ENCODE measurements around the gene SLC35B4.

Gene SLC35B4

GRCh38 chr7:134362587-134363483, 46.1 kb upstream of the SLC35B4 start:
- no peak overlapping the region for H3K27ac ChIP-seq (ENCODE audit: low read depth, low read length)
- no CpG with 5 or more reads among the region's 8 CpGs for WGBS (ENCODE audit: extremely low coverage, insufficient coverage, insufficient read length)
- H4K91ac ChIP-seq (ENCODE audit: low read depth, low read length) = no peak overlapping the region
- H2BK5ac ChIP-seq (ENCODE audit: low read depth, low read length, poor library complexity) = no peak overlapping the region
- DNase-seq = no peak
- H4K8ac ChIP-seq (ENCODE audit: low read depth, low read length) = no peak overlapping the region
- no peaks in the 10 kb centered on the region for H3K27me3 ChIP-seq (ENCODE audit: insufficient read depth, low read length)
- H3K79me2 ChIP-seq (ENCODE audit: control insufficient read depth, insufficient read depth, low read length, poor library complexity) = no peaks in the 10 kb centered on the region
- no peak overlapping the region for H3K14ac ChIP-seq (ENCODE audit: low read length)
- H3K9ac ChIP-seq (ENCODE audit: low read length) = no peak overlapping the region
- H3K4me2 ChIP-seq (ENCODE audit: low read length) = no peak overlapping the region
- H3K18ac ChIP-seq (ENCODE audit: low read length) = no peak overlapping the region
- no peaks in the 10 kb centered on the region for H3K4me1 ChIP-seq (ENCODE audit: control insufficient read depth in 1 of 2, insufficient read depth in 2 of 2, low read length in 2 of 2)
- H3K4me3 ChIP-seq (ENCODE audit: low read depth, low read length) = no peak overlapping the region
- H3K79me1 ChIP-seq (ENCODE audit: low read length) = no peaks in the 10 kb centered on the region
- H3K23ac ChIP-seq (ENCODE audit: low read length) = no peak overlapping the region
- H2AK5ac ChIP-seq (ENCODE audit: low read length) = no peak overlapping the region
- no peaks in the 10 kb centered on the region for H3K36me3 ChIP-seq (ENCODE audit: control insufficient read depth in 1 of 2, insufficient read depth in 2 of 2, low read length in 2 of 2)
- H2AFZ ChIP-seq (ENCODE audit: insufficient read depth, low read length, poor library complexity) = no peak overlapping the region
- no peak overlapping the region for H2BK120ac ChIP-seq (ENCODE audit: insufficient read depth, low read length, poor library complexity)
- no peaks in the 10 kb centered on the region for H3K9me3 ChIP-seq (ENCODE audit: insufficient read depth, low read depth, low read length)
- H3K4ac ChIP-seq (ENCODE audit: low read depth, low read length) = no peak overlapping the region
- H4K12ac ChIP-seq (ENCODE audit: low read depth, low read length) = no peak overlapping the region
- H2BK12ac ChIP-seq (ENCODE audit: low read length) = no peak overlapping the region

GRCh38 chr7:134359787-134360432, 43.2 kb upstream of the SLC35B4 start:
- H4K8ac ChIP-seq (ENCODE audit: low read depth, low read length) = no peak overlapping the region
- H4K91ac ChIP-seq (ENCODE audit: low read depth, low read length) = no peak overlapping the region
- no peak overlapping the region for H4K12ac ChIP-seq (ENCODE audit: low read depth, low read length)
- H3K4ac ChIP-seq (ENCODE audit: low read depth, low read length) = no peak overlapping the region
- no peak overlapping the region for H3K4me2 ChIP-seq (ENCODE audit: low read length)
- H2BK12ac ChIP-seq (ENCODE audit: low read length) = no peak overlapping the region
- no peak overlapping the region for H3K4me3 ChIP-seq (ENCODE audit: low read depth, low read length)
- H3K79me2 ChIP-seq (ENCODE audit: control insufficient read depth, insufficient read depth, low read length, poor library complexity) = no peaks in the 10 kb centered on the region
- no peak overlapping the region for H2BK5ac ChIP-seq (ENCODE audit: low read depth, low read length, poor library complexity)
- no peak overlapping the region for H3K14ac ChIP-seq (ENCODE audit: low read length)
- H2AK5ac ChIP-seq (ENCODE audit: low read length) = no peak overlapping the region
- no peak overlapping the region for H3K18ac ChIP-seq (ENCODE audit: low read length)
- H3K27ac ChIP-seq (ENCODE audit: low read depth, low read length) = no peak overlapping the region
- no peaks in the 10 kb centered on the region for H3K79me1 ChIP-seq (ENCODE audit: low read length)
- no CpG with 5 or more reads among the region's 5 CpGs for WGBS (ENCODE audit: extremely low coverage, insufficient coverage, insufficient read length)
- no peak overlapping the region for H2BK120ac ChIP-seq (ENCODE audit: insufficient read depth, low read length, poor library complexity)
- no peaks in the 10 kb centered on the region for H3K36me3 ChIP-seq (ENCODE audit: control insufficient read depth in 1 of 2, insufficient read depth in 2 of 2, low read length in 2 of 2)
- no peak overlapping the region for H3K9ac ChIP-seq (ENCODE audit: low read length)
- no peaks in the 10 kb centered on the region for H3K4me1 ChIP-seq (ENCODE audit: control insufficient read depth in 1 of 2, insufficient read depth in 2 of 2, low read length in 2 of 2)
- DNase-seq = no peak
- no peak overlapping the region for H3K23ac ChIP-seq (ENCODE audit: low read length)
- no peaks in the 10 kb centered on the region for H3K9me3 ChIP-seq (ENCODE audit: insufficient read depth, low read depth, low read length)
- no peaks in the 10 kb centered on the region for H3K27me3 ChIP-seq (ENCODE audit: insufficient read depth, low read length)
- H2AFZ ChIP-seq (ENCODE audit: insufficient read depth, low read length, poor library complexity) = no peak overlapping the region

- Histone ChIP-seq H3K9me3 (ENCODE audit: insufficient read depth, low read depth, low read length) (no peaks in the 10 kb centered on the region), H3K4ac (ENCODE audit: low read depth, low read length) (no peak overlapping the region), H4K12ac (ENCODE audit: low read depth, low read length) (no peak overlapping the region), H3K18ac (ENCODE audit: low read length) (no peak overlapping the region), H3K36me3 (ENCODE audit: control insufficient read depth in 1 of 2, insufficient read depth in 2 of 2, low read length in 2 of 2) (no peaks in the 10 kb centered on the region), H3K23ac (ENCODE audit: low read length) (no peak overlapping the region), H3K4me1 (ENCODE audit: control insufficient read depth in 1 of 2, insufficient read depth in 2 of 2, low read length in 2 of 2) (no peaks in the 10 kb centered on the region), H2BK12ac (ENCODE audit: low read length) (no peak overlapping the region), H3K27me3 (ENCODE audit: insufficient read depth, low read length) (no peaks in the 10 kb centered on the region), H3K9ac (ENCODE audit: low read length) (no peak overlapping the region), H3K27ac (ENCODE audit: low read depth, low read length) (no peak overlapping the region), H2BK120ac (ENCODE audit: insufficient read depth, low read length, poor library complexity) (no peak overlapping the region), H3K4me2 (ENCODE audit: low read length) (no peak overlapping the region), H3K4me3 (ENCODE audit: low read depth, low read length) (no peak overlapping the region), H2AK5ac (ENCODE audit: low read length) (no peak overlapping the region), H2AFZ (ENCODE audit: insufficient read depth, low read length, poor library complexity) (no peak overlapping the region), H3K14ac (ENCODE audit: low read length) (no peak overlapping the region), H2BK5ac (ENCODE audit: low read depth, low read length, poor library complexity) (no peak overlapping the region), H3K79me2 (ENCODE audit: control insufficient read depth, insufficient read depth, low read length, poor library complexity) (no peaks in the 10 kb centered on the region), H4K8ac (ENCODE audit: low read depth, low read length) (no peak overlapping the region), H4K91ac (ENCODE audit: low read depth, low read length) (no peak overlapping the region), H3K79me1 (ENCODE audit: low read length) (no peaks in the 10 kb centered on the region)
- DNase-seq = no peak
- no CpG with 5 or more reads among the region's 4 CpGs for WGBS (ENCODE audit: extremely low coverage, insufficient coverage, insufficient read length)
Measured at GRCh38 chr7:134357486-134357885, 40.8 kb upstream of the SLC35B4 start.

GRCh38 chr7:134356421-134356936, 39.7 kb upstream of the SLC35B4 start:
- Histone ChIP-seq H2BK5ac (ENCODE audit: low read depth, low read length, poor library complexity) (no peak overlapping the region), H4K8ac (ENCODE audit: low read depth, low read length) (no peak overlapping the region)

More at GRCh38 chr7:134356421-134356936, 39.7 kb upstream of the SLC35B4 start:
- Histone ChIP-seq H3K27me3 (ENCODE audit: insufficient read depth, low read length) (no peaks in the 10 kb centered on the region), H2AK5ac (ENCODE audit: low read length) (no peak overlapping the region), H3K79me2 (ENCODE audit: control insufficient read depth, insufficient read depth, low read length, poor library complexity) (no peaks in the 10 kb centered on the region), H3K18ac (ENCODE audit: low read length) (no peak overlapping the region), H3K9ac (ENCODE audit: low read length) (no peak overlapping the region), H3K23ac (ENCODE audit: low read length) (no peak overlapping the region), H2BK12ac (ENCODE audit: low read length) (no peak overlapping the region), H3K27ac (ENCODE audit: low read depth, low read length) (no peak overlapping the region), H3K79me1 (ENCODE audit: low read length) (no peaks in the 10 kb centered on the region), H3K9me3 (ENCODE audit: insufficient read depth, low read depth, low read length) (no peaks in the 10 kb centered on the region), H3K36me3 (ENCODE audit: control insufficient read depth in 1 of 2, insufficient read depth in 2 of 2, low read length in 2 of 2) (no peaks in the 10 kb centered on the region), H4K91ac (ENCODE audit: low read depth, low read length) (no peak overlapping the region), H3K4ac (ENCODE audit: low read depth, low read length) (no peak overlapping the region), H3K14ac (ENCODE audit: low read length) (no peak overlapping the region), H2BK120ac (ENCODE audit: insufficient read depth, low read length, poor library complexity) (no peak overlapping the region), H3K4me3 (ENCODE audit: low read depth, low read length) (no peak overlapping the region), H4K12ac (ENCODE audit: low read depth, low read length) (no peak overlapping the region), H3K4me1 (ENCODE audit: control insufficient read depth in 1 of 2, insufficient read depth in 2 of 2, low read length in 2 of 2) (no peaks in the 10 kb centered on the region), H3K4me2 (ENCODE audit: low read length) (no peak overlapping the region), H2AFZ (ENCODE audit: insufficient read depth, low read length, poor library complexity) (no peak overlapping the region)
- no peak for DNase-seq
- WGBS (ENCODE audit: extremely low coverage, insufficient coverage, insufficient read length) = no CpG with 5 or more reads among the region's 9 CpGs

Measured in trophoblast cell (in vitro differentiated cells and primary cell).